Large intestine (tissue), 3 donors: ENCODE results near the gene EHD4. TPM values are rescaled to one million over a fixed set of nuclear protein-coding genes. Genes with fewer than 3 reads are reported as not detected.

Source experiments
- DNase-seq, 2 donors: peaks; one replicate each; pipeline versions ENCODE4 v3.0.0 to v3.0.0-alpha.2; 2013
- H3K27ac ChIP-seq: one replicate; pipeline ENCODE4 v1.5.1; 2013; ENCODE audit warnings: low read length
- H3K27me3 ChIP-seq: 2 replicates; pipeline ENCODE4 v1.6.1; 2013; ENCODE audit warnings: low read length; ENCODE audit not compliant: control insufficient read depth, insufficient read depth
- H3K36me3 ChIP-seq: 2 replicates; pipeline ENCODE4 v1.6.1; 2013; ENCODE audit warnings: low read length; ENCODE audit not compliant: control insufficient read depth, insufficient read depth
- H3K4me1 ChIP-seq: one replicate; pipeline ENCODE4 v1.6.1; 2013; ENCODE audit warnings: low read length; ENCODE audit not compliant: control insufficient read depth, insufficient read depth
- H3K4me3 ChIP-seq: one replicate; pipeline ENCODE4 v1.5.1; 2013; ENCODE audit warnings: low read length
- H3K9me3 ChIP-seq: one replicate; pipeline ENCODE4 v1.6.1; 2013; ENCODE audit warnings: mild to moderate bottlenecking, low read depth, low read length, moderate library complexity; ENCODE audit not compliant: control insufficient read depth
- WGBS: methylation state at CpG from one replicate; pipeline ENCODE4 v1.1.5; 2013; ENCODE audit warnings: low lambda C conversion rate; ENCODE audit not compliant: insufficient coverage; 5-methylcytosine and 5-hydroxymethylcytosine counted together
- polyA plus RNA-seq: library from polyadenylated mRNA; unstranded; fragments of 120-200 nt; gene quantifications from one replicate; pipeline ENCODE4 v1.2.1, GENCODE V29; 2013

The EHD4 gene
- polyA plus RNA-seq, 1 donor = 13.1 TPM

- Histone ChIP-seq H3K27ac (no peak overlapping the region), H3K4me1 (peaks cover 32% of the 10 kb centered on the region), H3K27me3 (no peaks in the 10 kb centered on the region), H3K4me3 (no peak overlapping the region), H3K36me3 (peaks cover 19% of the 10 kb centered on the region), H3K9me3 (no peaks in the 10 kb centered on the region)
- DNase-seq = peak in 1 of 2 donors; percentile 30
- 67% methylated on average over 1 of the region's 21 CpGs for WGBS
Observed at GRCh38 chr15:41955807-41956525, 16.4 kb downstream of the EHD4 start.

GRCh38 chr15:41955100-41955499 lies 17.3 kb downstream of the EHD4 start:
- H3K27ac ChIP-seq = no peak overlapping the region
- DNase-seq = no peak
- H3K4me1 ChIP-seq = peaks cover 32% of the 10 kb centered on the region
- H3K9me3 ChIP-seq = no peaks in the 10 kb centered on the region
- WGBS = no CpG with 5 or more reads among the region's 7 CpGs
- H3K27me3 ChIP-seq = no peaks in the 10 kb centered on the region
- H3K36me3 ChIP-seq = peaks cover 21% of the 10 kb centered on the region
- no peak overlapping the region for H3K4me3 ChIP-seq

- Histone ChIP-seq H3K27me3 (no peaks in the 10 kb centered on the region), H3K36me3 (peaks cover 21% of the 10 kb centered on the region), H3K4me3 (no peak overlapping the region), H3K9me3 (no peaks in the 10 kb centered on the region), H3K4me1 (peaks cover 30% of the 10 kb centered on the region), H3K27ac (no peak overlapping the region)
- no CpG with 5 or more reads among the region's 6 CpGs for WGBS
- DNase-seq = no peak
Observed at GRCh38 chr15:41954036-41954435, 18.3 kb downstream of the EHD4 start.

- WGBS = 90% methylated on average over 2 of the region's 12 CpGs
- DNase-seq = no peak
- no peak overlapping the region for H3K4me3 ChIP-seq
- H3K36me3 ChIP-seq = peaks cover 21% of the 10 kb centered on the region
- H3K27ac ChIP-seq = no peak overlapping the region
- H3K9me3 ChIP-seq = no peaks in the 10 kb centered on the region
- H3K27me3 ChIP-seq = no peaks in the 10 kb centered on the region
- H3K4me1 ChIP-seq = peaks cover 18% of the 10 kb centered on the region
Observed at GRCh38 chr15:41952013-41952563, 20.3 kb downstream of the EHD4 start.

GRCh38 chr15:41951571-41951970 lies 20.8 kb downstream of the EHD4 start:
- Histone ChIP-seq H3K27me3 (no peaks in the 10 kb centered on the region), H3K4me3 (no peak overlapping the region), H3K4me1 (peaks cover 13% of the 10 kb centered on the region), H3K9me3 (no peaks in the 10 kb centered on the region), H3K27ac (no peak overlapping the region), H3K36me3 (peaks cover 21% of the 10 kb centered on the region)
- WGBS = no CpG with 5 or more reads among the region's 2 CpGs
- no peak for DNase-seq

GRCh38 chr15:41950489-41950888 lies 21.9 kb downstream of the EHD4 start:
- DNase-seq = no peak
- no CpG with 5 or more reads among the region's 5 CpGs for WGBS
- Histone ChIP-seq H3K36me3 (peaks cover 21% of the 10 kb centered on the region), H3K27ac (no peak overlapping the region), H3K4me1 (peaks cover 3% of the 10 kb centered on the region), H3K27me3 (no peaks in the 10 kb centered on the region), H3K4me3 (no peak overlapping the region), H3K9me3 (no peaks in the 10 kb centered on the region)

- Histone ChIP-seq H3K36me3 (peaks cover 21% of the 10 kb centered on the region), H3K9me3 (no peaks in the 10 kb centered on the region), H3K4me1 (peaks cover 3% of the 10 kb centered on the region), H3K27ac (no peak overlapping the region), H3K27me3 (no peaks in the 10 kb centered on the region), H3K4me3 (no peak overlapping the region)
- no CpG with 5 or more reads among the region's 4 CpGs for WGBS
- no peak for DNase-seq
Observed at GRCh38 chr15:41950127-41950483, 22.3 kb downstream of the EHD4 start.

- Histone ChIP-seq H3K27me3 (no peaks in the 10 kb centered on the region), H3K4me1 (peaks cover 3% of the 10 kb centered on the region), H3K4me3 (no peak overlapping the region), H3K27ac (no peak overlapping the region), H3K9me3 (no peaks in the 10 kb centered on the region), H3K36me3 (peaks cover 25% of the 10 kb centered on the region)
- DNase-seq = no peak
- 100% methylated on average over 2 of the region's 5 CpGs for WGBS
Observed at GRCh38 chr15:41949401-41950126, 22.8 kb downstream of the EHD4 start.

- H3K4me3 ChIP-seq = no peak overlapping the region
- no peaks in the 10 kb centered on the region for H3K27me3 ChIP-seq
- peaks cover 7% of the 10 kb centered on the region for H3K4me1 ChIP-seq
- no peak for DNase-seq
- H3K9me3 ChIP-seq = no peaks in the 10 kb centered on the region
- 100% methylated on average over 2 of the region's 3 CpGs for WGBS
- H3K27ac ChIP-seq = no peak overlapping the region
- H3K36me3 ChIP-seq = peaks cover 21% of the 10 kb centered on the region
Observed at GRCh38 chr15:41948490-41948889, 23.9 kb downstream of the EHD4 start.

- peaks cover 7% of the 10 kb centered on the region for H3K4me1 ChIP-seq
- no peak overlapping the region for H3K4me3 ChIP-seq
- DNase-seq = no peak
- H3K9me3 ChIP-seq = no peaks in the 10 kb centered on the region
- H3K36me3 ChIP-seq = peaks cover 20% of the 10 kb centered on the region
- H3K27ac ChIP-seq = no peak overlapping the region
- no peaks in the 10 kb centered on the region for H3K27me3 ChIP-seq
- no CpG with 5 or more reads among the region's 2 CpGs for WGBS
Observed at GRCh38 chr15:41946970-41947369, 25.4 kb downstream of the EHD4 start.
